Upper lobe of left lung (tissue), 4 donors: Measurements from ENCODE around the gene KLHDC10.

Source experiments
- CTCF ChIP-seq, 6 experiments: fragments of 450-650 bp in 4 of 6; fragments of 200-600 bp in 2 of 6; sonication (generic) in 2 of 6; IDR thresholded peaks; one replicate each; pipeline ENCODE4 v1.5.1; 2016 to 2019; ENCODE audit warnings: antibody characterized with exemption in 6 of 6
- POLR2A ChIP-seq, 4 donors: fragments of 450-650 bp; IDR thresholded peaks; one replicate each; pipeline ENCODE4 v1.5.1; 2016 to 2017; ENCODE audit warnings: antibody characterized with exemption in 4 of 4, mild to moderate bottlenecking in 2 of 4

GRCh38 chr7:130143334-130143732, 73.0 kb downstream of the KLHDC10 start:
- no peak for TF ChIP-seq POLR2A (IDR thresholded peaks at IDR 0.05)
- no peak for TF ChIP-seq CTCF (IDR thresholded peaks at IDR 0.05)
